HG02885 (cell line): Measurements from ENCODE around the gene SSBP3.

ENCODE experiments used
- ATAC-seq: cut with Tn5 transposase; IDR thresholded peaks from one replicate; pipeline ENCODE4 v1.9.1; 2021; ENCODE audit warnings: mild to moderate bottlenecking; ENCODE audit not compliant: unreplicated experiment, poor library complexity

Gene SSBP3

DNA sequence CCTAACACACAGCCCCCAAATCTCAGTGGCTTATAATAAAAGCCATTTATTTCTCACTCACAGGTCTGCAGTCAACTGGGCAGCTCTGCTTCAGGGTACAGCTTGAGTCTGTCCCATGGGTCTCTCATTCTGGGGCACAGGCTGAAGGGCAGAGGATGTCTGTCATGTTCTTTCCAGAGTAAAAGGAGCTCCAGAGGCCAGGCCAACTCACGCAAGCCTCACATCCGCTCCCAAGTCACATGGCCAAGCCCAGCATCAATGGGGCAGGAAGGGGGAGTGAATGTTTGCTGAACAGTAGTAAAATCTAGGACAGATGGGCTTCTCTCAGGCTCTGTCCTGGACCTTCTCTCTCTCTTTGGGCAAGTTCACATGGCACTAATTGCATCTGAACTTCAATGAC is 7.1 kb upstream of the SSBP3 start:
- no peak for ATAC-seq

DNA sequence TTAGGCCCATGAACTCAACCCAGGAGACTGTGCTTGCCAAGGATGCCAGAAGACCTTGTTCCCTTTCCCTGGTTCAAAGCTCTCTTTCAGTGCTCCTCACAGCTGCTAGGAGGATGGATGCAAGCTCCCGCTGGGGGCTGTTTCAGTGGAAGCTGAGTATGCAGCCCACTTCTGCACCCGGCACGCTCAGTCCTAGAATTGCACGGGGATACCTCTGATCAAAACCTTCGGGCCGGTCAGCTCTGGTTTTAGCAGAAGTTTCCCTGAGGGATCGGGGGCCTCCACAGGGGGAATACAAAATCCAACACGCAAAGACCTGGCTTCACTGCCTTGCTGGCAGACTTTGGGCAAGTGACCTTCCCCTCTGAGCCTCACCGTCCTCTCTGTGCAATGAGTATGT is 4.2 kb upstream of the SSBP3 start:
- ATAC-seq = no peak

DNA sequence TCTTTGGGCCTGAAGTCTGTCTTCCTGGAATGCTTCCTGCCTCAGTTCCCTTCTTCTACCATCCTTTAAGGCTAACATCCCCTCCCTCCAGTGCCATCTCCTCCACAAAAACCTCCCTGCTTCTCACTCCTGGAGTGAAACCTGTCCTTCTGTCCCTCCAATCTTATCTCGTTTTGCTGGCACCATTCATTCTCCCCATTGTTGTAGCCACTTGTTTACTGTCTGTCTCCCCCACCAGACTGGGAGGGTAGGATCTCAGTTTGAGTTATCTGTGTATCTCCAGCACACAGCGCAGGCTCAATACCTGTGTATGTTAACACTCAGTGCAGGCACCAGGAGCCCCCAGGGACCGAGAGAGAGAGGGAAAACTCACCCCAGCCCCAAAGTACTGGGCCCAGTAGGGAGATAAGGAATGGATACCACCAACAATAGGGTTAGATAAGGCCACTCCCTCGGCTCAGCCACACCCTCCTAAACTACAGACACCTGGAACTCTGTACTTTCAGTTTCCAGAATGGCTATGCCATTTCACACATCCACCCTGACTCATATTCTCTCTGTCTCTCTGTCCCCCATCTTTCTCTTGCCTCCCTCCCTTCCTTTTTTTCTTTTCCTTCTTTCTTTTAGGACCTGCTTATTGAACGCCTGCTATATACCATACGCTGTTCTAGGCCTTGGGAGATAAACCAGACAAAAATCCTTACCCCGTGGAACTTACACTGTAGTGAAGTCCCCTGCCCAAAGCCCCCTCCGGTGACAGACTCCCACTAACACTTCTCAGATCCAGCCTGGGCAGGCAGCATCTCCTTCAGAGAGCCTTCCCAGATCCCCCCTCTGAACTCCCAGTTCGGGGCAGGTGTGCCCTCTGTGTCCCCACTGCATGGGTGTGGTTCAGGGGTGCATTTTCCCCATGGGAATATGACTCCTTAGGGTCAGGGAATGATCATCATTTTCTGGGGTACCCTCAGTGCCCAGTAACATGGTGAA is 3.3 kb upstream of the SSBP3 start:
- ATAC-seq = no peak

DNA sequence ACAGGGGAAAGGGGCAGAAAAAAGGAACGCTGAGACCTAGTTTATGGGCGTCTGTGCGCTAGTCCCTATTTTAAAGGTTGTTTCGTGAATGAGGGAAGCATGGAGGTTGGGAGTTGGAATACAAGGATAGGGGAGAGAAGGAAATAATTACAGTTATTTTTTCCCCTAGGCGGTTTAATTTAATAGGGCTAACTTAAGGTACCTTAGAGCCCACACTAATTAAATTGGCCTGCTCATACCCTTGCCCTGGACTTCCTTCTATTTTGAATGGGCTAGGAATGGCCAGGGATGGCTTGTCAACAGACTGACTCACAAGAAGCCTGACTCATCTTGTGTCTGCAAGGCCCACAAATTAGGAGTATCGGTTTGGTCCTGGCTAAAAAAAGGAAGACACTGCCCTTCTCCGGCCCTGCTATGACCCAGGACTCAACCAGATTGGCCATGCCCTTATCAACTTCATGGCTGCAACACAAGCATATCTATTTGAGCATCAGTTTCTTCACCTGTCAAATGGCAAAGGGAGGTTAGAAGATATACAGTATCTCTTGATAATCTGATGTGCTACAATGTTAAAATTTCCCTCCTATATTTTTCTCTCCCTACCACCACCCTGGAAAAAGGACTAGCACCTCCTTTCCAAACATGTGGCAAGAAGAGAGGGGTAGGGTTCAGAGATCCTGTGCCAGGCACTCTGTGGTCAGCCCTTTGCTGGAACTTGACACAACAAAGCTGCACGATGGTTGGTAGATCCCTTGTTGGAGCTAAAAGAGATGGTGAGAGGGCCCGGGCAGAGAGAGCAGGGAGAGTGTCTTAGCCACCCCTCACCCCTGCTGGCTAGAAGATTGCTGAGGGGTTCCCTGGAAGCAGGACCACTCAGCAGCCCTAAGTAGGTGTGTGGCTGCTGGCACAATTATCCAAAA is 2.2 kb upstream of the SSBP3 start:
- no peak for ATAC-seq

DNA sequence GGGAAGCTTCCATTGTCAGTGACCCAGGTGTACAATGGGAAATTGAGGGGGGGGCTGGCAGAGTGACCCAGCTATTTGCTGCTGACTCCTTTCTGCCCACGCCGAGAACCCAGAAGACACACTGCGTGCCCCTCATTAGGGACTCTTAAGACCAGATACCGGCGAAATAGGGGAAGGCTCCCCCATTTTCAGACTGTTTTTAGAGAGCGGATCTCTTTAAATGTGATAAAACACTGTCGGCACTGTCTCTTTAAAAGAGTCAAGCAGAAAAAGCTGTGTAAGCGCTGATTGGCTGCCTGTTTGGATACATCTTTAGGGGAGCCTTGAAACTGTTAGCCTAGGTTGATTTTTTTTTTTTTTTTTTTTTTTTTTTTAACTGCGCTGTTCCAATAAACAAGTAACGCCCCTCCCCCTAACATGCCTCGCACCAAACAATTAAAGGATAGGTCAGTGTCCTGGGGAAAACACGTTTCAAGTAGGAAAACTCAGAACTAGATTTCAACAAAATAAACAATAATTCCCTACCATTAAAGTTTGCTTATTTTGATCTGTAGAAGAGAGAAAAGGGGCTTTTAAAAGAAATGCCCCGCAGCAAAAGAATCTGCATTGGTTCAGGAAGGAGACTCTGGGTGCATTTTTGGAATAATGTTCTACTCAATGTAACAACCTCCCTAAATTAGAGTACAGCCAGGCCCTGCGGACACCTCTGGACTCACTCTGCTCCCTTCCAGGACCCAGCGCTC is 1.4 kb upstream of the SSBP3 start:
- ATAC-seq = no peak

DNA sequence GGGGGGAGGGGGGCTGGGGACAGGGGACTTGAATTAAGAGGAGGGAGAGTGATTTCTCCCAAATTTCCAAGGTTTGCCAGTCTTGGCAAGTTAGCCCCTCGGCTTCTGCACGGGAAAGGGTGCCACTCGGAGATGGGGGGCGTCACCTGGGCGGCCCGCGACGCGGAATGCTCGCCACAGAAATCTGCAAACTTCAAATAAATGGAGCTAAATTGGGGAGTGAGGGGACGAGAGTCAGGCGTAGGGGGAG is 885 bp upstream of the SSBP3 start:
- ATAC-seq = no peak

DNA sequence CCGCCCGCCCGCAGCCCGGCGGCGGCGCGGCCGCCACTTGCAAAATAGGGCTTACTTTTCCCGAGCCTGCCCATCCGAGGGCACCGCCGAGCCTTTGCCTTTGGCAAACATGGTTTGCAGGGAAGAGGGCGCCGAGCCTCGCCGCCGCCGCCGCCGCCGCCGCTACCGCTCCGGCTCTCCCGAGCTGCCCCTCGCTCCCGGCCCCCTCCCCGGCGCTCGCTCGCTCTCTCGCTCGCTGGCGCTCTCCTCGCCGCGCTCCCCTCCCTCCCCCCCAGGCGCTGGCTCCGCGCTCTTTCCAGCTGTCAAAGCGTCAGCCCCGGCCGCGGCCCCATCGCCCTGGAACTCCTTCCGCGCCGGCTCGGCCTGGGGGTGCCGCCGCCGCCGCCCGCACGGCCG is 298 bp downstream of the SSBP3 start:
- ATAC-seq = no peak

DNA sequence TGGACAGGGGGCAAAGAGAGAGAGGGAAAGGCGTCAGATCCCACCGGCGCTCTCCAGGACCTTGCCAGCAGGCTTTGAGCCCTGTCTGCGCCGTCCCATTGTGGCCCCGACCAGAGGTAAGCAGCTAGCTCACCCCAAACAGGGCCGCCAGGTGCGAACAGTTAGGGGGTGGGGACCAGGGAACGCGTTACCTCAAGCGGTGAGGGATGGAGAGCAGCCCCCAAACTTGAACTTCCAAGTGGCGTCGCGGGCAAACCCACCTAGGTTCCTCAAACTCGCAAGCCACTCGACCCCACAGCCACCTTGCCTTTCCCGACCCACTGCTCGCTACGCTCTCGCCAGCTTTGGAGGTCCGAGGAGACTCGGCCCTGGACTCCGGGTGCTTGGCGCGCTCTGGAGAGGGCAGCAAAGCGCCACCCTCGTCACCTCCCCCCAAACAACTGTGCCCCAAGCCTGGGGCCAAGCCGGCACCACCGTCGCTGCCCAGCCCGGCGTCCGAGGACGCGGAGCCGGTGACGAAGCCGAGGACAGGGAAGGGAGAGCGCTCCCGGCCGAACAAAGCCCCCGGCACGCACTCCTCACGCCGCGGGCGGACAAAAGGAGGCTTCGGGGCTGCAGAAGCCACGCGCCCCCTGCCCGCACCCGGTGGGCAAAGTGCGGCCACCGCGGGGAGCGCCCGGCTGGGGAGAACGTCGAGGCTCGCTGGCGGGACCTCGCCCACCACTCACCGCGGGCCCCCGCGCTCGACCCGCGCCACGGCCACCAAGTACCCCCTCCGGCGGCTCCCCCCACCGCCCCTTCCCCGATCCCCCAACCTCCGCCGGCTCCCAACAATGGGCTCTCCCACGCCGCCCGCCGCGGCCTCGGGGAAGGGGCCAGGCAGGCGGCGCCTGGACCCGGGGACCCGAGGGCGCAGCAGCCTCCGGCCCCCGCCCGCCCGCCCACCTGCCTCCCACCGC is 976 bp downstream of the SSBP3 start:
- no peak for ATAC-seq

DNA sequence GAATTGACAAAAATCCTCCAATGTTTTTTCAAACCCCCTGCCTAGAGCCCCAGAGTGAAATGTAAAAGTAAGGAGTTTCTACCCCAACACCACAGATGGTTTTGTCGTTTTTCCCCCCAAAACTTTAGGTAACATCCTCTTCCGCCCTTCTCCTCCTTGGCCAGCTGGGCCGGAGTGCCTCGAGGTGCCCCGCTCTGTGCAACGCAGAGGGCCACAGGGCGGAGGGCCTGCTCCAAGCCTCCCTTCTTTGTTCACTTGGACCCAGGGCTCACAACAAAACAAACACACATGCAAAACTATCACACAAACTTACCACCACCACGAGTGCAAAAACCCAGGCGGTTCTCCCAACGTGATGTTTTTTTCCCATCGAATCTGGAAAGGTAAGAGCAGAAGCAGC is 1.9 kb downstream of the SSBP3 start:
- ATAC-seq = no peak

DNA sequence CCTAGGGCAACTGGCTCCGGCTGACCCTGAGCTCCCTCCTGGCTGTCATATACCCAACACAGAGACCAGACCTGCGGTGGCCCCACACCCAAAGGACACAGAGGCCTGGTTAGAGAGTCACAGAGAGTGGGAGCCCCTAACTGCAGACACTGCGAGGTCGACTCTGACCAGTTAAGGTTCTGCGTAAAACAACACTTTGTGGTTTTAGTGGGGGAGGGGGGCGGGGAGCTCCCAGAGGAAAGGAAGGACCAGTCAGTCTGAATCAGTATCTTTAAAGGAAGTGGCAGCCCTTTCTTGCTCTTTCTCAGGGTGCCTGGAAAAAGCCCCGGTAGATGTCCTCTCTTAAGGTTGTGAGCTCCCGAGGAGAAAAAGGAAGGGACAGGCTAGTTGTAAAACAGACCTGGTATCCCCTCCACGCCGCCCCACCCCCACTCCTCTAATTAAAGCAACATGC is 2.4 kb downstream of the SSBP3 start:
- ATAC-seq = no peak

DNA sequence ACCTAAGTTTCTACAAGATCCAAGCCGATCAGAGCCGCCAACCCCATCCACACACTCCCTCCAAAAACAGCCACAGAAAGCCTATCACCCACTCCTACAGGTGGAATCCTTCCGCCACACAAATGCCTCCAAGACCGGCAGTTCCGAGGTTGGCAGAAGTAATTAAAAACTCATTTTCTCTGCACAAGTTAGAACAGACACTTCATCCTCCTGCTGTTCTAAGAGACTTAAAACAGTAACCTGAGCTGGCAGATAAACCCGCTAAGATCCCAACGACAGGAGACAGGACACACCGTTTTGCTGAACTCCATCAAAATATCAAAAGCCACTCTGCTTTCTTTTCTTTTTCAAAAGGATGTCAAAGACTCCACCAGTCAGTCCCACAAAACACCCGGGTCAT is 2.8 kb downstream of the SSBP3 start:
- no peak for ATAC-seq

DNA sequence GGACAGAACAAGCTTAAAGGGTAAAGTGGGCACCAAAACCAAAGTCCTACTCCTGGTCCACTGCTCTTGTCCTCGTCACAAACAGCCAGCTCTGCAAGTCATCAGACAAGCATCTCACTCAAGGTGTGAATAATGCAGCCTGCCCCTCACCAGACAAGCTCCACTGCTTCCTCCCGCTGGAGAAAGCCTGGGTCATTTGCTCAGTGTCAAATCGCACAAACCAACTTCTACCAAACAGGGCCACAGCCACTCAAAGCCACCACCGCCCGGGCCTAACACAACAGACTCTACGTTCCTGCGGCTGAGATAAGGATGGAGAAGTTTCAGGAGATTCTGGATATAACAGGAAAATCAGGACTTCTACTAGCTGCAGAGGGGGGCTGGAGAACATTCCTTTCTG is 3.3 kb downstream of the SSBP3 start:
- no peak for ATAC-seq

DNA sequence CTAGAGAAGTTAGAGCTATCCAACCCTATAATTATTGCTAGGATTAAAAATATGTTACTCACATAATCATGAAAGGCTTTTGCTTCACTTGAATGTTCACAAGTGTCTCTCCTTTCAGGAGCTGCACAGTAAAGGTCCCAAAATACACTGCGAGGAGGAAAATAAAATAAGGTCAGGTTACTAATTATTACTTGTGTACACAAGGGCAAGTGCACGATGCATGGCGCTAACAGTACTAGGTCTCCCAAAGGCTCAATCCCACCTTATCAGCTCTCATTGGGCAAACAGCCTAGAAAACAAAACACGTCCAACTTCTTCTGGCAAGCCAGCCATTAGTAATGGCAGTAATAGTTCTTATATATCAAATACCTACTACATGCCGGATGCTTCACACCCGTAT is 4.4 kb downstream of the SSBP3 start:
- no peak for ATAC-seq

DNA sequence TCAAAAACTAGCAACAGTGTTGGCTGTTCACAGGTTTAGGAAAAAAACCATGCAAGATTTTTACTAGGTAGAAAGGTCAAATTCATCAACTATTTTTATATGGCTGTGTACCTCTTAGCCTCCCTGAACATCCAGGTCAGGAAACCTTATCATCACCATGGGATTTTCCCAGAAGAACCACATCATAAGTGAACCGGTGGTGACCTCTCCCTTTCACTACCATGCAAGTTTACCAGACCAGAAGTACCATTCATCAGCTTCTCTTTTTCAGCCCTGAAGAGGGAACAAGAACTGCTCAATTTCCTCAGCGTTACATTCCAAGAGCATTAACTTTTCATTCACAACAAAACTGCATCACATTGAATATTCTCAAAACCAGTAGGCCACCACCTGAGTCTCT is 5.9 kb downstream of the SSBP3 start:
- ATAC-seq = no peak

DNA sequence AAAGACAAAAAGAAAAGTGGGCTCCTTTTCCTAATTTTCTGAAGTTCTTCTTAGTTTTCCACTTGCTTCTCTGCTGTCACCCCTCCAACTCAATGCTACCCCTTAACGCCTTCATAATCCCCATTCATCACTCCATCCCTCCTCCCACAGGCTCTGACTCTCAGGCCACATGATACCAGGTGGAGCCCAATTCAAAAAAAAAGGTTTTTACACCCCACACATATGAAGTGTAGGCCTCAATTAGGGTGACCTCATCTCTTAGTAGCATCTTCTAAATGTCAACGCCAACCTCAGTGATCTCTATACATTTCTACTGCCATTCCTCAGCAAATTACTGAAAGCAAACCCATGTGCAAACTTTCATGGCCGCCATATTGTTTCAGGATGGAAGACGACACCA is 6.4 kb downstream of the SSBP3 start:
- no peak for ATAC-seq

DNA sequence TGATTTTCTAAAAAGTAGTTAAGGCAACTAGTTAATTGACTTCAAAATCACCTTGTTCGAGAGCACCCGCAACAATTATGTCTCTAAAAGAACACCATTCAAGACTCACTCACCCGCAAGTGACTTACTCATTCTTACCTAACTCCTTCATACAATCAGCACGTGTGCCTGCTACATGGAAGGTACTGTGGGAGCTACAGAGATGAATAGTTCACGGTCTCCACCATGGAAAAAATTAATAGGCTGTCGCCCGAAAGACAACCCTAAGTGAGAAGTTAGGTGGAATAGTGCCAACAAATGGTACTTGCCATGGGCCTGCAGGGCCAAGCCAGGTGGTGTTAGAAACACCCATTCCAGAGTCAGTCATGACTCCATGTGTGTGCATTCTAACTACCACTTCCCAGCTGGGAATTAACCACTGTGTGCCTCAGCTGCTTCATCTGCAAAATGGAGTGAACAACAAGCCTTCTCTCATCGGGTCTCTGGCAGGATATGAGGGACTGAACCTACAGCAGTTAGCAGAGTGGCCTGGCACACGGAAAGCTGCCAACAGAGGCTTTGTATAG is 7.1 kb downstream of the SSBP3 start:
- no peak for ATAC-seq

DNA sequence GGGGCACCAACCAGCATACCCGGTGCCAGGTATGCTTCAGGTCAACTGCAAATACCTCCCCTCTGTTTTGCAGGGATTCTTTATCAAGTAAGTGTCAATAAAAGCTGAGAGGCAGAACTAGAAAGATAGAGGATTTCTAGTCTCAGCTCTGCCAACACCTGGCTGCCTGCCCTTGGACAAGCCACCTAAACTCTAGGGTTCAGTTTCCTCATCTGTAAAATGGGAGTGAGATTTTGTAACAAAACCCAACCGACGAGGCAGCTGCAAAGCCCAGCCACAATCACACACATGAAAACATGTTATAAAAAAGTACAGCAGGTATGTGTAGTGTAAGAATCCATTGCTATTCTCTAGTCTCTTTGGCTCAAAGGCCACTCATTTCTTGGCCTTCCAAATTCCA is 8.2 kb downstream of the SSBP3 start:
- no peak for ATAC-seq

DNA sequence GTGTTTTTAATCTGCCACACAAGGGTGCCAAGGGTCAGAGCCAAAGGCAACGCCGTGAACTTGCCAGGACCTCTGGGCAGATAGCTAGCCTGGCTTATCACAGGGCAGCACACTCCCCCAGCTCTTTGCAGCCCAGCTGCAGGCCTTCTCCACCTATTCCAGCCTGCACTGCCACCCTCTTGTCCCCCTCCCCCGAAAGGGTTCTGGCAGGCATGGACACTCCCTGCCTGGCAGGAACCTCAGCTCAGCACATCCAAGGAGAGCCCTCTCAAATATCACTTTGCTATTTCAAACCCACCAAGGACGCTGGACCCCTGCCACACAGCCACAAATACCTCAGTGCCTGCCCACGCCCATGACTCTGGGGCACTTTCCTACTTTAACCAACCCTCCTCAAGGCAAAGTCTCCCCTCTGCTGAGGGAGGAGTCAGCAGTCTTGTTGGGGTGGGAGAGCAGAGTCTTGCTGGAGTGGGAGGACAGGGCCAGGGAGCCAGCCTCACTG is 9.1 kb downstream of the SSBP3 start:
- no peak for ATAC-seq

DNA sequence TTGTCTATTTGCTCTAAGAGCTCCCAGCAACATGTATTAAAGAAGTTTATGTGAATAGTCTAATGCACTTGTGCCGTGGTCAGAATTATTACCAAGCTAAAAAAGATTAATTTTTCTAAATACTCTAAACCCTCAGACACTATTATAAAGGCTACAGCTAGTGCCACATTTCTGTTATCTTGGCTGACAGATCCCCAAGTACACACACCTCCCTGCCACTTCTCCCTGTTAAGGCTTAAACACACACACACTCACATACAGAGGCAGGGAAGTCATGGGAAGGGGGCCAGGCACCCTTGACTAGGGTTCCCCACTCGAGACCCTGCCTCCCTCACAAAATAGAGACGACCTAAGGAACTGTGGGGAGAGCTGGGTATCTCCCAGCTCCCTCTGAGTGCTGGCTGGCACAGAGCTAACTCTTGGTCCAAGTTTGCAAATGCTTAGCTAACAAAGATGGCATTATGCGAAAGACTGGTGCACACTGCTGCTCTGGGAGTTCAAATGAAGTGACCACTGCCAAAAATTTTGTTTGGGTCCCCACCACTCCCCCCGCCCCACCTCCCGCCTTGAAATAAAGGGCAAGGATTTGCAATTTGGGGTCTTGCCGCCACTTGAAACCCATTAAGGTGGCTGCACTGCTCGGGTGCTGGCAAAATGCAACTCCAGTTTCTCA is 9.8 kb downstream of the SSBP3 start:
- no peak for ATAC-seq
